NCI-H2029 (cell line): ENCODE measurements around the gene DIP2C.
"Not testable (repeated sequence)": the region's sequence is repeated elsewhere in the genome, so short reads cannot be mapped to it uniquely, and the experiment has no call there.

Experiments
- DNase-seq: peaks from one replicate; lab custom pipeline; 2025; lab: John Stamatoyannopoulos, UW

Gene DIP2C

GRCh38 chr10:482051-482501 is 207.4 kb downstream of the DIP2C start:
- no peak for DNase-seq

GRCh38 chr10:481628-482027 is 207.8 kb downstream of the DIP2C start:
- DNase-seq = no peak

GRCh38 chr10:480928-481552 is 208.4 kb downstream of the DIP2C start:
- DNase-seq = no peak

- DNase-seq = no peak
Observed at GRCh38 chr10:480498-480927, 209.0 kb downstream of the DIP2C start.

- DNase-seq = not testable (repeated sequence)
Observed at GRCh38 chr10:479706-480497, 209.6 kb downstream of the DIP2C start.

GRCh38 chr10:478471-479245 is 210.8 kb downstream of the DIP2C start:
- no peak for DNase-seq

- DNase-seq = no peak
Observed at GRCh38 chr10:477620-478019, 211.8 kb downstream of the DIP2C start.

- no peak for DNase-seq
Observed at GRCh38 chr10:476455-476780, 213.1 kb downstream of the DIP2C start.

- DNase-seq = no peak
Observed at GRCh38 chr10:475709-476454, 213.6 kb downstream of the DIP2C start.

- no peak for DNase-seq
Observed at GRCh38 chr10:474946-475345, 214.5 kb downstream of the DIP2C start.

GRCh38 chr10:474406-474805 is 215.1 kb downstream of the DIP2C start:
- no peak for DNase-seq

- no peak for DNase-seq
Observed at GRCh38 chr10:472241-472910, 217.1 kb downstream of the DIP2C start.

GRCh38 chr10:470339-471003 is 219.0 kb downstream of the DIP2C start:
- DNase-seq = no peak

GRCh38 chr10:469947-470338 is 219.5 kb downstream of the DIP2C start:
- no peak for DNase-seq

- DNase-seq = no peak
Observed at GRCh38 chr10:459743-460142, 229.7 kb downstream of the DIP2C start.

- no peak for DNase-seq
Observed at GRCh38 chr10:458421-458851, 231.0 kb downstream of the DIP2C start.

GRCh38 chr10:456486-456885 is 233.0 kb downstream of the DIP2C start:
- DNase-seq = no peak

GRCh38 chr10:454860-455259 is 234.6 kb downstream of the DIP2C start:
- no peak for DNase-seq

- no peak for DNase-seq
Observed at GRCh38 chr10:453647-454046, 235.8 kb downstream of the DIP2C start.

GRCh38 chr10:452512-453426 is 236.7 kb downstream of the DIP2C start:
- DNase-seq = no peak
